K562 (cell line): ENCODE measurements around the gene PRKAR1A. TPM values are rescaled to one million over a fixed set of nuclear protein-coding genes. Genes with fewer than 3 reads are reported as not detected.

Experiments
- BACH1 ChIP-seq: fragments of 200-800 bp; sonication (Bioruptor generic); IDR thresholded peaks from 2 replicates; pipeline ENCODE4 v1.6.1; 2016; ENCODE audit warnings: missing genetic modification characterization, missing compliant biosample characterization
- BCLAF1 ChIP-seq, 2 experiments: fragments of 450-650 bp in 1 of 2; IDR thresholded peaks; 2 replicates each; pipeline ENCODE4 v1.6.1; 2011 to 2017; ENCODE audit warnings: low read depth in 2 of 2, antibody characterized with exemption in 1 of 2, borderline replicate concordance in 1 of 2, low read length in 1 of 2, mild to moderate bottlenecking in 1 of 2, mixed read lengths in 1 of 2; ENCODE audit not compliant: control insufficient read depth in 1 of 2
- DLX4 ChIP-seq: fragments of 250-450 bp; sonication (Bioruptor Pico); IDR thresholded peaks from 2 replicates; pipeline ENCODE4 v1.6.1; 2021; ENCODE audit warnings: mild to moderate bottlenecking
- HDAC2 ChIP-seq: fragments of 450-650 bp; IDR thresholded peaks from 2 replicates; pipeline ENCODE4 v1.6.1; 2016; ENCODE audit warnings: mild to moderate bottlenecking
- HMG20B ChIP-seq: fragments of 250-450 bp; sonication (Bioruptor Pico); IDR thresholded peaks from 2 replicates; pipeline ENCODE4 v1.5.0; 2021; ENCODE audit warnings: mild to moderate bottlenecking
- JUN ChIP-seq, 2 experiments: sonication (generic) in 1 of 2; formaldehyde crosslinking in 1 of 2; IDR thresholded peaks; 2 replicates each; pipeline versions ENCODE4 v1.6.1 to v1.8.0; 2012 to 2022; ENCODE audit warnings: borderline replicate concordance in 2 of 2, mild to moderate bottlenecking in 2 of 2, improper control_type of control experiment in 1 of 2, low read depth in 1 of 2, low read length in 1 of 2, missing genetic modification reagents in 1 of 2
- KDM5B ChIP-seq: fragments of 200-600 bp; sonication (generic); IDR thresholded peaks from 2 replicates; pipeline ENCODE4 v1.6.1; 2012; ENCODE audit warnings: low read depth, mild to moderate bottlenecking, moderate library complexity, low read length, control low read depth, inconsistent platforms; ENCODE audit not compliant: insufficient replicate concordance
- NR0B1 ChIP-seq: fragments of 450-650 bp; IDR thresholded peaks from one replicate; pipeline ENCODE4 v1.6.1; 2018; ENCODE audit warnings: mild to moderate bottlenecking, moderate library complexity; ENCODE audit not compliant: partially characterized antibody
- PURB ChIP-seq: sonication (generic); formaldehyde crosslinking; IDR thresholded peaks from 2 replicates; pipeline ENCODE4 v1.9.0; 2021; ENCODE audit warnings: low read depth, mild to moderate bottlenecking, missing genetic modification reagents
- SRF ChIP-seq, 2 experiments: fragments of 250-450, 450-650 bp in 1 of 2; sonication (Bioruptor Pico) in 1 of 2; sonication (generic) in 1 of 2; formaldehyde crosslinking; IDR thresholded peaks; 2 replicates each; pipeline versions ENCODE4 v1.5.0 to v1.5.1; 2020 to 2022; ENCODE audit warnings: mild to moderate bottlenecking in 1 of 2, missing genetic modification reagents in 1 of 2
- STAT5B ChIP-seq: fragments of 250-450 bp; sonication (Bioruptor Pico); IDR thresholded peaks from 2 replicates; pipeline ENCODE4 v1.8.0; 2021; ENCODE audit warnings: mild to moderate bottlenecking, inconsistent platforms
- TAF9B ChIP-seq: fragments of 450-650 bp; IDR thresholded peaks from 2 replicates; pipeline ENCODE4 v1.6.1; 2018; ENCODE audit warnings: mild to moderate bottlenecking; ENCODE audit not compliant: partially characterized antibody
- TEAD4 ChIP-seq, 2 experiments: sonication (generic) in 1 of 2; formaldehyde crosslinking in 1 of 2; IDR thresholded peaks; 2 replicates each; pipeline versions ENCODE4 v1.6.1 to v1.8.0; 2012 to 2022; ENCODE audit warnings: borderline replicate concordance in 1 of 2, inconsistent platforms in 1 of 2, low read length in 1 of 2, mild to moderate bottlenecking in 1 of 2, missing genetic modification reagents in 1 of 2
- ZKSCAN1 ChIP-seq: fragments of 150-350 bp; IDR thresholded peaks from 2 replicates; pipeline ENCODE4 v1.6.1; 2016; ENCODE audit warnings: low read depth, low read length
- ZNF140 ChIP-seq: fragments of 250-450 bp; sonication (Bioruptor Pico); IDR thresholded peaks from 2 replicates; pipeline ENCODE4 v1.8.0; 2021; ENCODE audit warnings: moderate library complexity, mild to moderate bottlenecking, inconsistent platforms
- ZNF165 ChIP-seq: fragments of 250-450 bp; sonication (Bioruptor Pico); IDR thresholded peaks from 2 replicates; pipeline ENCODE4 v1.4.0; 2020; ENCODE audit warnings: borderline replicate concordance
- ZNF184 ChIP-seq: sonication (generic); formaldehyde crosslinking; IDR thresholded peaks from 2 replicates; pipeline ENCODE4 v1.5.0; 2020; ENCODE audit warnings: missing genetic modification reagents
- ZNF23 ChIP-seq: fragments of 250-450 bp; sonication (Bioruptor Pico); IDR thresholded peaks from 2 replicates; pipeline ENCODE4 v1.4.0; 2020; ENCODE audit warnings: mild to moderate bottlenecking
- ZNF76 ChIP-seq: fragments of 250-450 bp; sonication (Bioruptor Pico); IDR thresholded peaks from 2 replicates; pipeline ENCODE4 v1.4.0; 2020; ENCODE audit warnings: mild to moderate bottlenecking, moderate library complexity, borderline replicate concordance
- polyA plus RNA-seq, 8 experiments: library from polyadenylated mRNA; depleted of rRNA in 4 of 8; stranded (reverse) in 5 of 8; unstranded in 3 of 8; fragments of >200 nt; fragmentation: Nextera tagmentation in 2 of 8; fragmentation: Illumina TruSeq in 1 of 8; extraction: Ambion mirVana in 2 of 8; extraction: Trizol in 1 of 8; gene quantifications; 2 replicates each; pipeline versions ENCODE4 v1.2.1 to v1.2.3, GENCODE V29; 2011 to 2014; ENCODE audit warnings: inconsistent platforms in 1 of 8, missing spikeins in 1 of 8
- total RNA-seq, 7 experiments: library from RNA; depleted of rRNA in 6 of 7; stranded (reverse); fragments of >200 nt in 6 of 7; fragmentation: Illumina TruSeq in 2 of 7; extraction: Trizol in 2 of 7; gene quantifications; 2 replicates each; pipeline versions ENCODE4 v1.2.1 to v1.2.3, GENCODE V29; 2011 to 2021; ENCODE audit warnings: low replicate concordance in 1 of 7

PRKAR1A gene
- total and polyA plus RNA-seq, 9 of the 15 experiments (the other 6 are each of a cell fraction or from before 2014, with no cell fraction given): 15.0 to 95.6 (median 67.5) TPM

GRCh38 chr17:68512247-68512959, at the start of gene PRKAR1A (continued):
- TF ChIP-seq KDM5B: peak; percentile 65
- peak in 1 of 2 experiments; percentile 27; a peak in 1 of 4 replicates for TF ChIP-seq SRF (CRISPR knock-in tag; IDR thresholded peaks at IDR 0.05)
- TF ChIP-seq PURB (CRISPR knock-in tag): no peak
- no peak for TF ChIP-seq NR0B1
- TF ChIP-seq ZNF165 (CRISPR knock-in tag): no peak
- no peak for TF ChIP-seq ZNF76 (CRISPR knock-in tag)
- TF ChIP-seq HDAC2: no peak
- no peak for TF ChIP-seq ZKSCAN1
- no peak for TF ChIP-seq STAT5B (CRISPR knock-in tag)
- TF ChIP-seq TEAD4 (IDR thresholded peaks at IDR 0.05; ENCODE audit: low read length): no peak
- TF ChIP-seq TEAD4 (CRISPR knock-in tag; IDR thresholded peaks at IDR 0.05; ENCODE audit: borderline replicate concordance): no peak
- TF ChIP-seq ZNF140 (CRISPR knock-in tag): no peak
- no peak for TF ChIP-seq DLX4 (CRISPR knock-in tag)
- TF ChIP-seq BCLAF1 (IDR thresholded peaks at IDR 0.05; ENCODE audit: borderline replicate concordance in 1 of 2, control insufficient read depth in 1 of 2, low read depth in 2 of 2, low read length in 1 of 2): no peak
- no peak for TF ChIP-seq BACH1 (tag)
- TF ChIP-seq ZNF184 (CRISPR knock-in tag): no peak
- TF ChIP-seq JUN (IDR thresholded peaks at IDR 0.05; ENCODE audit: borderline replicate concordance, low read depth, low read length): no peak
- TF ChIP-seq JUN (CRISPR knock-in tag; IDR thresholded peaks at IDR 0.05; ENCODE audit: borderline replicate concordance): no peak
- TF ChIP-seq ZNF23 (CRISPR knock-in tag): no peak
- TF ChIP-seq HMG20B (CRISPR knock-in tag): no peak
- no peak for TF ChIP-seq TAF9B
